Endothelial cell (in vitro differentiated cells): Measurements from ENCODE around the gene GM2A. TPM values are rescaled to one million over a fixed set of nuclear protein-coding genes. Genes with fewer than 3 reads are reported as not detected.
"Not testable (repeated sequence)": the region's sequence is repeated elsewhere in the genome, so short reads cannot be mapped to it uniquely, and the experiment has no call there.

ENCODE experiments used
- DNase-seq: peaks from one replicate; pipeline ENCODE4 v3.0.0; 2021; ENCODE audit warnings: low spot score
- H3K27ac Mint-ChIP-seq: one replicate; pipeline ENCODE4 v1.8.0; 2021; ENCODE audit warnings: mixed read lengths, inconsistent platforms; ENCODE audit not compliant: unreplicated experiment
- H3K27me3 Mint-ChIP-seq: one replicate; pipeline ENCODE4 v1.8.0; 2021; ENCODE audit warnings: mild to moderate bottlenecking, moderate library complexity, mixed read lengths, inconsistent platforms; ENCODE audit not compliant: unreplicated experiment
- H3K36me3 Mint-ChIP-seq: one replicate; pipeline ENCODE4 v1.8.0; 2021; ENCODE audit warnings: mild to moderate bottlenecking, low read depth, mixed read lengths, inconsistent platforms; ENCODE audit not compliant: unreplicated experiment
- H3K4me1 Mint-ChIP-seq: one replicate; pipeline ENCODE4 v1.8.0; 2021; ENCODE audit warnings: mild to moderate bottlenecking, mixed read lengths, inconsistent platforms; ENCODE audit not compliant: unreplicated experiment
- H3K4me3 Mint-ChIP-seq: one replicate; pipeline ENCODE4 v1.8.0; 2021; ENCODE audit warnings: mild to moderate bottlenecking, mixed read lengths, inconsistent platforms; ENCODE audit not compliant: unreplicated experiment
- H3K9me3 Mint-ChIP-seq: one replicate; pipeline ENCODE4 v1.8.0; 2021; ENCODE audit warnings: mixed read lengths, inconsistent platforms; ENCODE audit not compliant: unreplicated experiment
- total RNA-seq: library from RNA; stranded (reverse); fragmentation: NEBNext Ultra II Directional; extraction: Animal tissue kit (Norgen Biotek cat#: 25700); gene quantifications from one replicate; pipeline ENCODE4 v1.2.1, GENCODE V29; 2021; ENCODE audit not compliant: unreplicated experiment
- TF ChIP-seq, protein P1 (sequence below): fragments of 200-600 bp; sonication (generic); IDR thresholded peaks from one replicate; pipeline ENCODE4 v1.5.0; 2021; ENCODE audit warnings: antibody characterized with exemption; ENCODE audit not compliant: unreplicated experiment

Gene GM2A
- total RNA-seq, 1 donor from 2014 or later = 33.9 TPM

DNA sequence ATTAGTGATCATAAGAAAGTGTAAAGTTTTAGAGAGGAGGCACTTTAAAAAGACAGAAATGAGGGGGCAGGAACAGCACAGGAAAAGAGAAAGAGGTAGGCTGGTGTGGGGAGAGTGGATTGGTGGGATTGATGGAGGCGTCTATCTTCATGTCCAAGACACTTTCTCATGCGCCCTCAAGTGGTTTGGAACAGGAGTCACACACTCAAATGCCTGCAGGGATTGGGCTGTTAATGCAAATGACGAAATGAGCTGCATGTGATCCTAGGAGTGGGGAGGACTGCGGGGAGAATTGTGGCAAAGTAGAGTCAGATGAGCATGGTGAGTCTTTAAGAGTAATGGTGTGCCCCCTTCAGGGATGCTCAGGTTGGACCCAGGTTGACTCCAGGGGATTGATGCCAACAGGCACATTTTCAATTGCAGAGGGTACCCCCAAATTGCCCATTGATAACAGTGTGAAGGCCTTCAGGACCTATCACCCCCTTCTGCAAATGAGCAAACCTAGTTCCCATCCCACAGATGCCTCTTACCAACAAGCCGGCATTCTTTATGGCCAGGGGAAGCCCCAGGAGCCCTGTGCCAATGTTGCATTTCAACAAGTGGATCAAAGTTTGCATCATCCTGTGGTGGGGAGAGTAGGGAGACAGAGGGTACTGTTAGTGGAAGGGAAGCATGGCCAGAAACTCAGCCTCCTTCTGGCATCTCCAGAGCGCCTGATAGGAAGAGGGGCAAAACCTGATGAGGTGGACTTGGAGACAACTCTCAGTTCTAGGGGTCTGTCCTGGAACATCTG, 45.3 kb downstream of the GM2A start:
- peaks cover 6% of the 10 kb centered on the region for H3K27me3 Mint-ChIP-seq

DNA sequence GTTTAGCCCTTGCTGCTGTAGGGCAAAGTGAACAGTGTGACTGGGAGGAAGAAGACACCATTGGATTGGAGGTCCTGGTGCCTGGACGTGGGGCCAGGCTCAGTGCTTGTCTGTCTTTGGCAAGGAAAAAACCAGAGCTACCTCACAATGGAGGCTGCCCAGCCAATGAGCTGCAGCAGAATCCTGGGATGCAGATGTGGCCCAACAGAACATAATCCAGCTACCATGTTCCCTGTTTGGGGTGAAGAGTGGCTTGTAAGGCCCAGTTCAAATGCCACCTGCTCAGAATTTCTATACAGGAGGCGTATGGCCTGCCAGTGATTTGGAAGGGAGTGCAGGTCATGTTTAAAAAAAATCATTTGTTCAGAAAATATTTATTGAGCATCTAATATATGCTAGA, 50.7 kb downstream of the GM2A start, which contains the start of gene SLC36A3:
Gene SLC36A3, minus strand, starts transcription at position 101 of the 400 bp plus-strand sequence. CDS start 412 bp downstream, outside the sequence.
- no peak for DNase-seq
- Mint-ChIP-seq H3K27ac (peak within 1 kb of the TSS; percentile 54), H3K4me3 (no peak within 1 kb of the TSS), H3K4me1 (peaks cover 13% of the 10 kb centered on the region), H3K36me3 (no peaks in the 10 kb centered on the region), H3K27me3 (peaks cover 6% of the 10 kb centered on the region), H3K9me3 (no peaks in the 10 kb centered on the region)
- TF ChIP-seq, protein P1, sequence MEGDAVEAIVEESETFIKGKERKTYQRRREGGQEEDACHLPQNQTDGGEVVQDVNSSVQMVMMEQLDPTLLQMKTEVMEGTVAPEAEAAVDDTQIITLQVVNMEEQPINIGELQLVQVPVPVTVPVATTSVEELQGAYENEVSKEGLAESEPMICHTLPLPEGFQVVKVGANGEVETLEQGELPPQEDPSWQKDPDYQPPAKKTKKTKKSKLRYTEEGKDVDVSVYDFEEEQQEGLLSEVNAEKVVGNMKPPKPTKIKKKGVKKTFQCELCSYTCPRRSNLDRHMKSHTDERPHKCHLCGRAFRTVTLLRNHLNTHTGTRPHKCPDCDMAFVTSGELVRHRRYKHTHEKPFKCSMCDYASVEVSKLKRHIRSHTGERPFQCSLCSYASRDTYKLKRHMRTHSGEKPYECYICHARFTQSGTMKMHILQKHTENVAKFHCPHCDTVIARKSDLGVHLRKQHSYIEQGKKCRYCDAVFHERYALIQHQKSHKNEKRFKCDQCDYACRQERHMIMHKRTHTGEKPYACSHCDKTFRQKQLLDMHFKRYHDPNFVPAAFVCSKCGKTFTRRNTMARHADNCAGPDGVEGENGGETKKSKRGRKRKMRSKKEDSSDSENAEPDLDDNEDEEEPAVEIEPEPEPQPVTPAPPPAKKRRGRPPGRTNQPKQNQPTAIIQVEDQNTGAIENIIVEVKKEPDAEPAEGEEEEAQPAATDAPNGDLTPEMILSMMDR = no peak

More for the DNA sequence above, 45.3 kb downstream of the GM2A start:
- H3K9me3 Mint-ChIP-seq = peaks cover 4% of the 10 kb centered on the region
- TF ChIP-seq, protein P1 = peak; percentile 23
- H3K4me1 Mint-ChIP-seq = peaks cover 16% of the 10 kb centered on the region
- DNase-seq = peak; percentile 32
- peaks cover 4% of the 10 kb centered on the region for H3K36me3 Mint-ChIP-seq
- H3K4me3 Mint-ChIP-seq = no peak overlapping the region
- no peak overlapping the region for H3K27ac Mint-ChIP-seq

DNA sequence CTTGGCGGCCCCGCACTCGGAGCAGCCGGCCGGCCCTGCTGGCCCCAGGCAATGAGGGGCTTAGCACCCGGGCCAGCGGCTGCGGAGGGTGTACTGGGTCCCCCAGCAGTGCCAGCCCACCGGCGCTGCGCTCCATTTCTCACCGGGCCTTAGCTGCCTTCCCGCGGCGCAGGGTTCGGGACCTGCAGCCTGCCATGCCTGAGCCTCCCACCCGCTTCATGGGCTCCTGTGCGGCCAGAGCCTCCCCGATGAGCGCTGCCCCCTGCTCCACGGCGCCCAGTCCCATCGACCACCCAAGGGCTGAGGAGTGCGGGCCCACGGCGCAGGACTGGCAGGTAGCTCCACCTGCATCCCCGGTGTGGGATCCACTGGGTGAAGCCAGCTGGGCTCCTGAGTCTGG, 56.3 kb downstream of the GM2A start:
- H3K27ac Mint-ChIP-seq, H3K36me3 Mint-ChIP-seq, H3K4me1 Mint-ChIP-seq, DNase-seq, H3K4me3 Mint-ChIP-seq, H3K27me3 Mint-ChIP-seq, H3K9me3 Mint-ChIP-seq: not testable (repeated sequence)

DNA sequence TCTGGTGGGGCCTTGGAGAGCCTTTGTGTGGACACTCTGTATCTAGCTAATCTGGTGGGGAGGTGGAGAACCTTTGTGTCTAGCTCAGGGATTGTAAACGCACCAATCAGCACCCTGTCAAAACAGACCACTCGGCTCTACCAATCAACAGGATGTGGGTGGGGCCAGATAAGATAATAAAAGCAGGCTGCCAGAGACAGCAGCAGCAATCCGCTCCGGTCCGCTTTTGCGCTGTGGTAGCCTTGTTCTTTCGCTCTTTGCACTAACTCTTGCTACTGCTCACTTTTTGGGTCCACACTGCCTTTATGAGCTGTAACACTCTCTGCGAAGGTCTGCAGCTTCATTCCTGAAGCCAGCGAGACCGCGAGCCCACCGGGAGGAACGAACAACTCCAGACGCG, 56.8 kb downstream of the GM2A start:
- H3K9me3 Mint-ChIP-seq, DNase-seq, H3K4me3 Mint-ChIP-seq, H3K27me3 Mint-ChIP-seq, H3K36me3 Mint-ChIP-seq, H3K27ac Mint-ChIP-seq, H3K4me1 Mint-ChIP-seq: not testable (repeated sequence)

DNA sequence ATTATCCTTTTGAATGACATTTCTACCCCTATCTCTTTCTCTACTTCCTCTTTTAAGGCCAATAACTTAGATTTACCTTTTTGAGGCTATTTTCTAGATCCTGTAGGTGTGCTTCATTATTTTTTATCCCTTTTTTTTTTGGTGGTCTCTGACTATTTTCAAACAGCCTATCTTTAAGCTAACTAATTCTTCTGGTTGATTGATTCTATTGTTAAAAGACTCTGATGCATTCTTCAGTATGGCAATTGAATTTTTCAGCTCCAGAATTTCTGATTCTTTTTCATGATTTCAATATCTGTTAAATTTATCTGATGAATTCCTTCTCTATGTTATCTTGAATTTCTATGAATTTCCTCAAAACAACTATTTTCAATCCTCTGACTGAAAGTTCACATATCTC, 57.9 kb downstream of the GM2A start:
- Mint-ChIP-seq H3K4me1 (no peaks in the 10 kb centered on the region), H3K36me3 (peaks cover 5% of the 10 kb centered on the region), H3K27ac (no peak overlapping the region), H3K4me3 (no peak overlapping the region), H3K9me3 (no peaks in the 10 kb centered on the region), H3K27me3 (peaks cover 1% of the 10 kb centered on the region)
- TF ChIP-seq, protein P1 = no peak
- no peak for DNase-seq

DNA sequence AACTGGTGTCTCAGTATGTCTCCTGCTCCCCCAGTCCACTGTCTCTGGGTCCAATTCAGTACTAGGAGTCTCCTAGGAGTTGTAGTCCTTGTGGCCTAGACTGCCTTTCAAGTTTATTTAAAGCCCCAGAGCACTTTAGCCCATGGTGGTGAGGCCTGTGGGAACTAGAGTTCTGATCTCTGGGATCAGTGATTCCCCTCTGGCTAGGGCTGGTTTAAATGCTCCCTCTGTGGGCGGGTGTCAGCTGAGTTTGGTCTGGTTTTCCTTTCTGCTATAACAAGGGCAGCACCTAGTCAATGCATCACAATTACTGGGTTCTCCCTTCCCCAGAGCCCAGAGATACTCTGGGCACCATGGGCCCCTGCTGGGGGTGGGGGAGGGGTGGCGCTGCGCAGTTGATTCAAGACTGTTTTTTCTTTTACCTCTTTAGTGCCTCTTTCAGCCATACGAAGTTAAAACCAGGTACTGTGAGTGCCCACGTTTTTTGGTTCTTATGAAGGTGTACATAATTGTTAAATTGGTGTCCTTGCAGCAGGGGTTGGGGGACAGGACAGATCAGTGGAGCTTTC, 59.9 kb downstream of the GM2A start:
- Mint-ChIP-seq H3K9me3 (no peaks in the 10 kb centered on the region), H3K4me3 (no peak overlapping the region), H3K36me3 (peaks cover 5% of the 10 kb centered on the region), H3K27me3 (peaks cover 1% of the 10 kb centered on the region), H3K4me1 (no peaks in the 10 kb centered on the region), H3K27ac (no peak overlapping the region)
- no peak for DNase-seq
- TF ChIP-seq, protein P1 = no peak
